Fibroblast of skin of right quadriceps (primary cell): ENCODE data around the gene SHC2.
"Not testable (repeated sequence)": the region's sequence is repeated elsewhere in the genome, so short reads cannot be mapped to it uniquely, and the experiment has no call there.

ENCODE experiments used
- DNase-seq: peaks from one replicate; pipeline ENCODE4 v3.0.0-alpha.2; 2013

Gene SHC2

DNA sequence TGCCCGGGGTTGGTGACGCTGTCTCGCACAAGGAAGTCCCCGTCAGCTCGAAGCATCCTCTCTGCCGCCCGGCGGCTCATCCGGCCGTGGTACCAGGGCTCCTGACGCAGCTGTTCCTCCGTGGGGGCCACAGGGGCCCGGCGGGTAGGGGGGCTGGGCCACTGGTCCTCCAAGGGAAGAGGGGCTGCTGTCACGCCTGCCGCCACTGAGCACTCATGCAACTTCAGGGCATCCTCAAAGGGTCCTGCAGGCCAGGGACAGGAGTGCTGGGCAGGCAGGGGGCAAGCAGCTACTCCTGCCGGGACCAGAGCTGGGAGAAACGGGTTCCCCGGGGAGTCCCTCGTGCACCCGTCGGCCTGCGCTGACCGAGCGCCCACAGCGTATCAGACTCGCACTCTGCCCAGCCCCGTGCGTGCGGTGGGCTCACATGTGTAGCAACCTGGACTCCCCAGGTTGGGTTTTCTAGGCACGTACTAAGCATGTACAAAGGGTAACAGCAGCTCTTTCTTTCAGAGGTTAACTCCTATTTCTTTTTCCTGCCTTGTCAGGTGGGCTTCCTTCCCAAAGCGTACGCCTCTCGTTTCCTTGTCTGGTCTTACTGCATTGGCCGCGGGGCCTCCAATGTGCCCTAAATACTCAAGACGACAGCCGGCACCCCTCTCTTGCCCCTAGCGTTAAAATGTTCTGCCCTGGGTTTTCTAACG is 38.5 kb downstream of the SHC2 start:
- DNase-seq, result no peak

GRCh38 chr19:419721-420515 is 40.9 kb downstream of the SHC2 start:
- DNase-seq, result no peak

GRCh38 chr19:418761-419671 is 41.8 kb downstream of the SHC2 start:
- DNase-seq, result no peak

DNA sequence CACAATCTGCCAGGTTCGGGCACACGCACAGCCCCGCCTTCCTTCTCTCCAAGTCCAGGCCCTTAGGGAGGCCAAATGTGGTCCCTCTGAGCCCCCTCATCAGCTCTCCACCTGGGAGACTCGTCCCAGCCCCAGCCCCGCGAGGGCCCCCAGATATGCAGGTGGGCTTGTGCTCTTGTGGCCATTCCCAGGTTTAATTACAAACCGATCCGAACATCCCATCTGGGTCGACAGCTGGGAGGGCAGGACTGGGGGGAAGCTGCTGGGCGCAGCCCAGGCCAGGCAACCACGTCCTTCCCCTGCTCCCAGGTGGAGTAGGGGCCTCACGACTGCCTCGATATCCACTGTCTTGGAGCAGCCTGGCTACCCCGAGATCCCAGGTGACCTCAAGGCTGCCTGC is 44.4 kb downstream of the SHC2 start:
- no peak for DNase-seq

DNA sequence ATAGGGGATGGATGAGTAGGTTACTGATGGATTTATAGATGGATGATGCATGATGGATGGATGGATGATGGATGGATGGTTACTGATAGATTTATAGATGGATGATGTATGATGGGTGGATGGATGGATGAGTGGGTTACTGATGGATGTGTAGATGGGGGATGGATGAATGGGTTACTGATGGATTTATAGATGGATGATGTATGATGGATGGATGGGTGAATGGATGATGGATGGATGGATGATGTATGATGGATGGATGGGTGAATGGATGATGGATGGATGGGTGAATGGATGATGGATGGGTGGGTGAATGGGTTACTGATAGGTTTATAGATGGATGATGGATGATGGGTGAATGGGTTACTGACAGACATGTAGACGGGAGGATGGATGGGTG is 45.5 kb downstream of the SHC2 start:
- DNase-seq, result no peak

DNA sequence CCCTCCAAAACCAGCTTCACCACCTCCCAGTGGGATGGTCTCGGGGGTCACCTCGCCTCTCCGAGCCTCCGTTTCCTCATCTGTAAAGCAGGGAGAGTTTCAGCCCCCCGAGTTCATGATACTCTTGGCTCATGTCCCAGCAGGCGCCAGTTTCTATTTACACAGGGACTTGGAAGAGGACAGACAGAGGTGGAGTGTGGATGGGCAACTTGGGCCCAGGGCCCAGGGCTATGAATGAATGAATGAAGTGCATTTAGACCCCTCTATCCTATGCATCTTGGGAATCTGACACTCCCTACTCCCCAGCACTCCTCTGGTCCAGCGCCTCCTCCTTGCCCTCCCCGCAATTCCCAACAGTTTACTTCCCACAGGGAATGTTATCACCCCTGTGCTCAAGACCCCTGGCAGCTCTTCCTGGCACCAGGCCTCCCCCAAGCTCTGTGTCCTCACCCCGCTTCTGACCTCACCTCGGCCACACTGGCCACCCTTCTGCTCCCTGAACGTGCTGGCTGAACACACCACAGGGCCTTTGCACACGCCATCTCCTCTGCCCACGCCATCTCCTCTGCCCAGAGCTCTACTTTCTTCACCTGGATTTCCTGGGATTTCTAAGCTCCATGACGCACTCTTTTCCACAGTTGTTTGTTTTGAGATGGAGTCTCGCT is 46.9 kb downstream of the SHC2 start:
- no peak for DNase-seq

- no peak for DNase-seq
These were observed 48.2 kb downstream of the SHC2 start for GRCh38 chr19:412356-413355.

- DNase-seq, result no peak
These were observed 49.0 kb downstream of the SHC2 start for GRCh38 chr19:411723-412355.

- not testable (repeated sequence) for DNase-seq
These were observed 49.6 kb downstream of the SHC2 start for GRCh38 chr19:411121-411722.

- no peak for DNase-seq
These were observed 50.5 kb downstream of the SHC2 start for GRCh38 chr19:410243-410781.

DNA sequence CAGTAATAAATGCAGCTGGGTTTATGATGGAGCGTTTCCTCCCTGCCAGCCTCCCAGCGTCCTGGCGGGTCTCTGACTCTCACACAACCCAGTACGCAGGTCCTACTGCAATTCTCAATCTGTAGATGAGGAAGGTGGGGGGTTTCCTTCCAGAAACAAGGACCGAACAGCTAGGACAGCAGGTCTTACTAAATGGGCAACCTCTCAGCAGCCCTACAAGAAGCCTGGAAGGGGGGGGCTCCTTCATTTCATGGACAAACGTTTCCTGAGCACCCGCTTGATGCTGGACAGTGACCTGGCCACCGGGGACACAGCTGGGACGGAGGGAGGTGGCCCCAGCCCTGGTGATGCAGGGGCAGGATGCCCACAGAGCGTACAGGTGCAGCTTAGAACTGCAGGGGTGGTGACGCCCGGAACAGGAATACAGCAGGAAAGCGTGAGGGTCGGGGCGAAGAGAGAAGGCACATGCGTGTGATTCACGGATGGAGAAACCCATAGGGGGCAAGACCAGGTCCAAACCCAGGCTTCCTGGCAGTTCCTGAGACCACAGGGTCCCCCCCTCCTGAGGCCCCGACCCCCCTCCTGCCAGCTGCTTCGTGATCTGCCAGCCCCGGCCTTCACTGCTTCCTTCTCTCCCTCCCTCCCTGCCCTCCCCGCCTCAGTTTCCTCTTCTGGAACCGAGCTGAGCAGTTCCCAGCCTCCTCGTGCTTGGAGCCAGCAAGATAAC is 51.2 kb downstream of the SHC2 start:
- no peak for DNase-seq

- no peak for DNase-seq
These were observed 51.8 kb downstream of the SHC2 start, which contains the start of gene C2CD4C for GRCh38 chr19:408902-409515. C2CD4C (minus strand) TSS chr19:409147; CDS start chr19:408361, 786 bp downstream.

- DNase-seq, result no peak
These were observed 52.4 kb downstream of the SHC2 start for GRCh38 chr19:408441-408901.

DNA sequence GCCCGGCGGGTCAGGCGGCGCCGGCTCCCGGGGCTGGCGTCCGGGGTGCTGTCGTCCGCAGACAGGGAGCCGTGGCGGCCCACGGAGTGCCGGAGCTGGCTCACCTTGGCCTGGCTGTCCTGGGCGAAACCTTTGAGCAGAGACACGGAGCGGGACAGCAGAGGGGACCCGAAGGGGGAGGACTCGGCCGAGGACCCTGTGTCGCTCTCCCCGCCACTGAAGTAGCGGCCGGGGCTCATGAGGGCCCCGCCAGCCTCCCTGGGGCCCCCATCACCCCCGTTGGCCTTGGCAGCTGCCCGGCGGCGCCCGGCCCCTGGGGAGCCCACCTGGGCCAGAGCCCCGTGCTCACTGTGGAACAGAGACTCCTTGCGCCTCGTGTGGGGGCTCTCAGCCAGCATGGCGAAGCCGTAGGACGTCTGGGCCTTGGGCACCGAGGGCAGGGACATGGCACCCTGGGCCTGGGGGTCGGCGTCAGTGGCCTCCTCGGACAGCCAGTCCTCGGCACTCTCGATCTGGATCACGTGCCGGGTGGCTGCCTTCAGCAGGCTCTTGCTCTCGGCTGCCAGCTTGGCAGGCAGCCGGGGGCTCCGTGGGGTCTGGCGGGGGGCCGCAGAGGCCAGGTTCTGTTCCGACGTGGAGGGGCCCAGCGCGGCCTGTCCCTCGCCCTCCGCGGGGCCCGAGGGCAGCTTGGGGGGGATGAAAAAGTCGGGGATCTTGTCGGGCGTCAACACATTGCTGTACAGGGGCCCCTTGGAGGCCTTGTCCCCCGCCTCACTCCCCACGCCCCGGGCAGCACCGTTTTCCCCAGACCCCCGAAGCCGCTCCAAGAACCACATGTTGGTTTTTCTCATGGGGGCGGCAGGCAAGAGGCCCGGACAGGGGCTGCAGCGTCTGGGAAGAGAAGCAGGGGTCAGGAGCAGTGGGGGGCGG is 53.1 kb downstream of the SHC2 start:
- DNase-seq, result no peak

DNA sequence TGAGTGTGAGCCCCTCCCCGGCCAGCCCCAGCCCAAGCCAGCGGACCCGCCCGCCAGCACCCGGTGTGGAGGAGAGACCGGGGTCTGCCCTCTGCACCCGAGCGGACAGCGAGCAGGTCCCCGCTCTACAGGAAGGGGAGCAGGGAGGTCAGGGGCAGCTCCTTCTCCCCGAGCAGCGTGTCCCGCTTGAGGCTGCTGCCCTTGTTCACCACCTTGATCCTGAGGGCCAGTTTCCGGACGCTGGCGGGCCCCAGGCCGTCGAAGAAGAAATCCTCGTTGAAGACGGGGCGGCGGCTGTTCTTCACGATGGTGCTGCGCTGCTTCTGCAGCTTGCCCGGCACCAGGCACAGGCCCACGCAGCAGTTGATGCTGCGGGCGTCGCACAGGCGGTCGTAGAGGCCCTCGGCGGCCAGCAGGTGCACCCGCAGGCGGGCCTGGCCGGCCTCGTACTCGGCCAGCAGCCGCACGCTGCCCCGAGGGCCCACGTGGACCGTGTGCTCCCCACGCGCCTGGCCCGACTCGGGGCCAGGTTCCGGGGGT is 53.8 kb downstream of the SHC2 start:
- DNase-seq, result no peak

DNA sequence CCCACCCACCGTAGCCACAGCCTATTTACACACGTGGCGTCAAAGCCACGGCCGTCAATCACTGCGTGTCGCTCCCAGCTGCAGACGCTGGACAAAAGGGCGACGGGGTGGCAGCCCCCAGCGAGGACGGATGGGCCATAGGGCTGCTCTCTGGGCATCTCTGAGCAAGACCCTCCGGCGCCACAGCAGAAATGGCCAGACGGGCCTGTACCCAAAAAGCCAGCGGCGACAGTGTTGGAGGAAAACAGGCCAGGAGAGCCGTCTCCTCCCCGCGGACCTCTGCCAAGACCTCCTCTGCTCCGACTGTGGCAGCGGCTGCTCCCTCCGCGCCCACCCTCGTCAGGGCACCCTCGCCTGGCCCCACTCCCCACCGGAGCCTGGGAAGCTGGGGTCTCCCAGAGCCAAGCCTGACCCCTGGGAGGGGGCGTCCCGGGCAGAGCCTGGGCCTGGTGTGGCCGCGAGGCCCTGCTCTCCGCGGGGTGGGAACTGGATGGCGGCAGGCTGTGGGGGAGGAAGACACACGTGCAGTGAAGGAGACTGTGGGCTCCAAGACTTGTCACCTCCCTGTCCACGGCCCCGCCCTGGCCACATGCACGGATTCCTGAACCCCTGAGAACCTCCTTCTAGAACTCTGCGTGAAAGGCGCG is 54.6 kb downstream of the SHC2 start:
- no peak for DNase-seq
